NCI-H2171 treated with DMSO at 0.1 percent for 48 hours (cell line): ENCODE measurements around the gene CD44.

Experiments
- DNase-seq: peaks from one replicate; lab custom pipeline; 2025; lab: John Stamatoyannopoulos, UW

Gene CD44

GRCh38 chr11:35237860-35238715, 99.1 kb downstream of the CD44 start:
- DNase-seq, result peak; percentile 50

GRCh38 chr11:35238882-35239281, 99.9 kb downstream of the CD44 start:
- DNase-seq, result no peak

GRCh38 chr11:35239471-35240075, 100.6 kb downstream of the CD44 start:
- DNase-seq, result no peak

- DNase-seq, result no peak
Measured at GRCh38 chr11:35241083-35241482, 102.1 kb downstream of the CD44 start.

GRCh38 chr11:35241531-35241930, 102.6 kb downstream of the CD44 start:
- no peak for DNase-seq

- no peak for DNase-seq
Measured at GRCh38 chr11:35242412-35243242, 103.7 kb downstream of the CD44 start.

GRCh38 chr11:35243774-35244173, 104.8 kb downstream of the CD44 start:
- no peak for DNase-seq

GRCh38 chr11:35245056-35245455, 106.1 kb downstream of the CD44 start:
- DNase-seq, result no peak

- no peak for DNase-seq
Measured at GRCh38 chr11:35245786-35246185, 106.8 kb downstream of the CD44 start.

GRCh38 chr11:35246745-35247144, 107.8 kb downstream of the CD44 start:
- DNase-seq, result no peak

- DNase-seq, result no peak
Measured at GRCh38 chr11:35247428-35247827, 108.5 kb downstream of the CD44 start.

- DNase-seq, result no peak
Measured at GRCh38 chr11:35247863-35248262, 108.9 kb downstream of the CD44 start.

GRCh38 chr11:35248558-35249323, 109.8 kb downstream of the CD44 start:
- no peak for DNase-seq

GRCh38 chr11:35250192-35250591, 111.2 kb downstream of the CD44 start:
- DNase-seq, result no peak

- no peak for DNase-seq
Measured at GRCh38 chr11:35250621-35251020, 111.7 kb downstream of the CD44 start.

GRCh38 chr11:35253237-35253636, 114.3 kb downstream of the CD44 start:
- no peak for DNase-seq

GRCh38 chr11:35255514-35255913, 116.5 kb downstream of the CD44 start:
- DNase-seq, result no peak

- DNase-seq, result no peak
Measured at GRCh38 chr11:35256296-35256695, 117.3 kb downstream of the CD44 start.

- DNase-seq, result no peak
Measured at GRCh38 chr11:35257281-35257680, 118.3 kb downstream of the CD44 start.

GRCh38 chr11:35259529-35259928, 120.6 kb downstream of the CD44 start:
- no peak for DNase-seq

GRCh38 chr11:35260342-35260985, 121.5 kb downstream of the CD44 start:
- no peak for DNase-seq
